Liver (tissue), 9 donors: ENCODE results near the gene VIPR2. TPM values are rescaled to one million over a fixed set of nuclear protein-coding genes. Genes with fewer than 3 reads are reported as not detected.
"Not testable (repeated sequence)": the region's sequence is repeated elsewhere in the genome, so short reads cannot be mapped to it uniquely, and the experiment has no call there.

ENCODE experiments used
- DNase-seq: peaks from one replicate; pipeline ENCODE4 v3.0.0-alpha.2; 2017; ENCODE audit warnings: low spot score
- H3K27ac ChIP-seq, 2 donors: one replicate each; pipeline ENCODE4 v1.7.0; 2013; ENCODE audit warnings: inconsistent platforms in 2 of 2, low read length in 2 of 2, control low read depth in 1 of 2, low read depth in 1 of 2, mild to moderate bottlenecking in 1 of 2
- H3K27me3 ChIP-seq, 4 donors: one replicate each; pipeline versions ENCODE4 v1.6.1 to v1.7.0; 2013; ENCODE audit warnings: low read length in 3 of 4, inconsistent platforms in 1 of 4, mild to moderate bottlenecking in 1 of 4, moderate library complexity in 1 of 4; ENCODE audit not compliant: control insufficient read depth in 4 of 4, insufficient read depth in 4 of 4
- H3K36me3 ChIP-seq, 4 donors: one replicate each; pipeline versions ENCODE4 v1.6.1 to v1.7.0; 2013; ENCODE audit warnings: low read length in 3 of 4, mild to moderate bottlenecking in 3 of 4, low read depth in 1 of 4, moderate library complexity in 1 of 4; ENCODE audit not compliant: control insufficient read depth in 4 of 4, insufficient read depth in 3 of 4
- H3K4me1 ChIP-seq, 4 donors: one replicate each; pipeline versions ENCODE4 v1.6.1 to v1.7.0; 2013; ENCODE audit warnings: low read length in 3 of 4, mild to moderate bottlenecking in 3 of 4, moderate library complexity in 1 of 4; ENCODE audit not compliant: control insufficient read depth in 4 of 4, insufficient read depth in 4 of 4
- H3K4me3 ChIP-seq, 3 donors: one replicate each; pipeline versions ENCODE4 v1.6.1 to v1.7.0; 2013; ENCODE audit warnings: low read length in 3 of 3, control low read depth in 1 of 3, low read depth in 1 of 3, mild to moderate bottlenecking in 1 of 3
- H3K9ac ChIP-seq, 2 donors: one replicate each; pipeline ENCODE4 v1.7.0; 2013; ENCODE audit warnings: low read length in 2 of 2, mild to moderate bottlenecking in 2 of 2, moderate library complexity in 2 of 2, control low read depth in 1 of 2, low read depth in 1 of 2
- H3K9me3 ChIP-seq, 4 donors: one replicate each; pipeline versions ENCODE4 v1.6.1 to v1.7.0; 2013; ENCODE audit warnings: low read length in 3 of 4; ENCODE audit not compliant: control insufficient read depth in 4 of 4
- EGR1 ChIP-seq, 2 donors: IDR thresholded peaks; 2 replicates each; pipeline ENCODE4 v1.6.1; 2016 to 2018; ENCODE audit warnings: antibody characterized with exemption in 2 of 2, low read depth in 2 of 2
- FOXA1 ChIP-seq: IDR thresholded peaks from 2 replicates; pipeline ENCODE4 v1.6.1; 2016; ENCODE audit warnings: antibody characterized with exemption
- FOXA2 ChIP-seq: IDR thresholded peaks from 2 replicates; pipeline ENCODE4 v1.6.1; 2016; ENCODE audit warnings: antibody characterized with exemption
- GABPA ChIP-seq, 2 donors: IDR thresholded peaks in 1 of 2; conservative IDR thresholded peaks in 1 of 2; 2 replicates each; pipeline ENCODE4 v1.6.1; 2016; ENCODE audit warnings: antibody characterized with exemption in 2 of 2, mild to moderate bottlenecking in 1 of 2, moderate library complexity in 1 of 2
- HNF4A ChIP-seq, 2 donors: conservative IDR thresholded peaks; 2 replicates each; pipeline ENCODE4 v1.6.1; 2016; ENCODE audit warnings: antibody characterized with exemption in 2 of 2, mild to moderate bottlenecking in 2 of 2
- HNF4G ChIP-seq: IDR thresholded peaks from 2 replicates; pipeline ENCODE4 v1.6.1; 2016; ENCODE audit warnings: antibody characterized with exemption
- JUND ChIP-seq, 2 donors: IDR thresholded peaks; 2 replicates each; pipeline ENCODE4 v1.6.1; 2016; ENCODE audit warnings: antibody characterized with exemption in 2 of 2
- NR2F2 ChIP-seq: IDR thresholded peaks from 2 replicates; pipeline ENCODE4 v1.6.1; 2016; ENCODE audit warnings: antibody characterized with exemption
- RAD21 ChIP-seq, 2 donors: IDR thresholded peaks; 2 replicates each; pipeline ENCODE4 v1.6.1; 2016; ENCODE audit warnings: antibody characterized with exemption in 2 of 2, mild to moderate bottlenecking in 2 of 2
- RXRA ChIP-seq, 2 donors: IDR thresholded peaks; 2 replicates each; pipeline ENCODE4 v1.6.1; 2017 to 2018; ENCODE audit warnings: antibody characterized with exemption in 2 of 2, mild to moderate bottlenecking in 1 of 2
- SP1 ChIP-seq: IDR thresholded peaks from 2 replicates; pipeline ENCODE4 v1.6.1; 2018; ENCODE audit warnings: antibody characterized with exemption, mild to moderate bottlenecking
- TAF1 ChIP-seq: conservative IDR thresholded peaks from 2 replicates; pipeline ENCODE4 v1.6.1; 2016; ENCODE audit warnings: antibody characterized with exemption, mild to moderate bottlenecking
- YY1 ChIP-seq: IDR thresholded peaks from 2 replicates; pipeline ENCODE4 v1.6.1; 2016; ENCODE audit warnings: antibody characterized with exemption, mild to moderate bottlenecking
- WGBS: extraction: QIAGEN DNeasy Blood & Tissue Kit; methylation state at CpG from one replicate; pipeline ENCODE4 v1.1.7; 2013; 5-methylcytosine and 5-hydroxymethylcytosine counted together
- polyA plus RNA-seq, 2 donors: library from polyadenylated mRNA; stranded (reverse) in 1 of 2; unstranded in 1 of 2; fragments of 200-250 nt in 1 of 2; fragments of >200 nt in 1 of 2; fragmentation: Nextera tagmentation in 1 of 2; extraction: Ambion mirVana in 1 of 2; gene quantifications; one replicate each; pipeline versions ENCODE4 v1.2.1 to v1.2.3, GENCODE V29; 2013 to 2015
- total RNA-seq, 2 donors: library from RNA; depleted of rRNA; stranded (reverse); fragments of >200 nt; gene quantifications; one replicate each; pipeline ENCODE4 v1.2.3, GENCODE V29; 2014
- TF ChIP-seq, protein P1 (sequence below): IDR thresholded peaks from 2 replicates; pipeline ENCODE4 v1.6.1; 2016; ENCODE audit warnings: antibody characterized with exemption
- TF ChIP-seq, protein P2 (sequence below): fragments of 150-350 bp; IDR thresholded peaks from 2 replicates; pipeline ENCODE4 v1.5.1; 2017; ENCODE audit warnings: improper control_type of control experiment, low read depth, low read length; ENCODE audit not compliant: missing input control
- TF ChIP-seq, protein P3 (sequence below): IDR thresholded peaks from 2 replicates; pipeline ENCODE4 v1.6.1; 2016; ENCODE audit warnings: antibody characterized with exemption
- TF ChIP-seq, protein P4 (sequence below): IDR thresholded peaks from 2 replicates; pipeline ENCODE4 v1.6.1; 2016; ENCODE audit warnings: antibody characterized with exemption
- TF ChIP-seq, protein P5 (sequence below): IDR thresholded peaks from 2 replicates; pipeline ENCODE4 v1.6.1; 2016; ENCODE audit warnings: antibody characterized with exemption, mild to moderate bottlenecking
- donor health status: healthy.
- donor health status: healthy.
- donor health status: healthy.
- donor health status: healthy.
- donor health status: healthy.

Gene VIPR2
- total and polyA plus RNA-seq, 4 donors: 0.05 to 0.17 (median 0.10) TPM; not detected in 1

DNA sequence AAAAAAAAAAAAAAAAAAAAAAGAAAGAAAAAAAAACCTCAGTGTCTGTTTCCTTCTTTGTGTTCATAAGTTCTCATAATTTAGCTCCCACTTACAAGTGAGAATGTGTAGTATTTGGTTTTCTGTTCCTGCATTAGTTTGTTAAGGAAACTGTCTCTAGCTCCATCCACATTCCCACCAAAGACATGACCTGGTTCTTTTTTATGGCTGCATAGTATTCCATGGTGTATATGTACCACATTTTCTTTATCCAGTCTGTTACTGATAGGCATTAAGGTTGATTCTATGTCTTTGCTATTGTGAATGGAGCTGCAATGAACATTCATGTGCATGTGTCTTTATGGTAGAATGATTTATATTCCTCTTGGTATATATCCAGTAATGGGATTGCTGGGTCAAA is 21.4 kb downstream of the VIPR2 start:
- H3K9me3 ChIP-seq, H3K4me1 ChIP-seq, H3K27ac ChIP-seq, H3K9ac ChIP-seq, H3K36me3 ChIP-seq, DNase-seq, H3K4me3 ChIP-seq, H3K27me3 ChIP-seq: not testable (repeated sequence)

DNA sequence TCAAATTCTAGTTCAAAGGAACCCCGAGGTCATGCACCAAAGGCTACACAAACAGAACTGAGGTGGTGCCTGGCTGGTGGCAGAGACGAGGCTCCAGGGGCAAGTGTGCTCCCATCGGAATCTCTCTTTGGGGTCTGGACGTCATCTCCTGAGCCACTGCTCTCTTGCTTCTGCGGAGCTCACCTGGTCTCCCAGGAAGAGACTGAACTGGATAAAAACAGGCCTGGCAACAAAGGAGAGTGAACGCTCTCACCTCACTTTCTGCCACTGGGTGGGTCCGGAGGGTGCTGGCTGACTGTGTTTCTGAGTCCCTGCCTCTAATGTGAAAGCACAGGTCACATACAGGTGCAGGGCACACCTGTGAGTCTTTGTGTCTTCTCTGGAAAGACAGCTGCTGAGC is 22.4 kb downstream of the VIPR2 start:
- H3K27ac ChIP-seq: no peak overlapping the region
- H3K9ac ChIP-seq: no peak overlapping the region
- WGBS: 76% methylated on average over 7 of the region's 7 CpGs
- no peaks in the 10 kb centered on the region for H3K4me1 ChIP-seq
- H3K36me3 ChIP-seq: no peaks in the 10 kb centered on the region
- peaks cover 0 to 3% (median 1%) of the 10 kb centered on the region in 4 donors for H3K27me3 ChIP-seq
- H3K4me3 ChIP-seq: no peak overlapping the region
- no peaks in the 10 kb centered on the region for H3K9me3 ChIP-seq
- TF ChIP-seq YY1 (no peak), JUND (IDR thresholded peaks at IDR 0.05) (no peak), FOXA2 (no peak), HNF4G (no peak), GABPA (IDR thresholded peaks at IDR 0.05 in 1 of 2, conservative IDR thresholded peaks at IDR 0.05 in 1 of 2) (no peak)
- TF ChIP-seq, protein P1, sequence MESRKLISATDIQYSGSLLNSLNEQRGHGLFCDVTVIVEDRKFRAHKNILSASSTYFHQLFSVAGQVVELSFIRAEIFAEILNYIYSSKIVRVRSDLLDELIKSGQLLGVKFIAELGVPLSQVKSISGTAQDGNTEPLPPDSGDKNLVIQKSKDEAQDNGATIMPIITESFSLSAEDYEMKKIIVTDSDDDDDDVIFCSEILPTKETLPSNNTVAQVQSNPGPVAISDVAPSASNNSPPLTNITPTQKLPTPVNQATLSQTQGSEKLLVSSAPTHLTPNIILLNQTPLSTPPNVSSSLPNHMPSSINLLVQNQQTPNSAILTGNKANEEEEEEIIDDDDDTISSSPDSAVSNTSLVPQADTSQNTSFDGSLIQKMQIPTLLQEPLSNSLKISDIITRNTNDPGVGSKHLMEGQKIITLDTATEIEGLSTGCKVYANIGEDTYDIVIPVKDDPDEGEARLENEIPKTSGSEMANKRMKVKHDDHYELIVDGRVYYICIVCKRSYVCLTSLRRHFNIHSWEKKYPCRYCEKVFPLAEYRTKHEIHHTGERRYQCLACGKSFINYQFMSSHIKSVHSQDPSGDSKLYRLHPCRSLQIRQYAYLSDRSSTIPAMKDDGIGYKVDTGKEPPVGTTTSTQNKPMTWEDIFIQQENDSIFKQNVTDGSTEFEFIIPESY: no peak
- no peak for DNase-seq

DNA sequence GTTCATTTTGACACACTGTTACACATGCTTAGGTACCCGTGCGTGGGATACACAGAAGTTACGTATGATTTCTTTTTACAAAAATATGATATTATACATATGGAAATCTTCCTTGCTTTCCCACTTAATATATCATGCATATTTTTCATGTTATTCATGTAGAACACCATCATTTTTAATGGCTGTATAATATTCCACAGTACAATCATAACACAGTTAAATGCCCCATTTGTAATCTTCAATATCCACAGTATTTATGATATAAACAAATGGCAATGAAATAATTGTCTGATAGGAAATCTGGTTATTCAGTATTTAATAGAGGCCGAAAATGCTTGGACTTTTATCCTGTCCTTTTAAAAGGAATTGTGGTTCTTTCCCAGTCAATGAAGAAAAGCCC is 23.2 kb downstream of the VIPR2 start:
- H3K9me3 ChIP-seq: no peaks in the 10 kb centered on the region
- no peaks in the 10 kb centered on the region for H3K4me1 ChIP-seq
- TF ChIP-seq, protein P2, sequence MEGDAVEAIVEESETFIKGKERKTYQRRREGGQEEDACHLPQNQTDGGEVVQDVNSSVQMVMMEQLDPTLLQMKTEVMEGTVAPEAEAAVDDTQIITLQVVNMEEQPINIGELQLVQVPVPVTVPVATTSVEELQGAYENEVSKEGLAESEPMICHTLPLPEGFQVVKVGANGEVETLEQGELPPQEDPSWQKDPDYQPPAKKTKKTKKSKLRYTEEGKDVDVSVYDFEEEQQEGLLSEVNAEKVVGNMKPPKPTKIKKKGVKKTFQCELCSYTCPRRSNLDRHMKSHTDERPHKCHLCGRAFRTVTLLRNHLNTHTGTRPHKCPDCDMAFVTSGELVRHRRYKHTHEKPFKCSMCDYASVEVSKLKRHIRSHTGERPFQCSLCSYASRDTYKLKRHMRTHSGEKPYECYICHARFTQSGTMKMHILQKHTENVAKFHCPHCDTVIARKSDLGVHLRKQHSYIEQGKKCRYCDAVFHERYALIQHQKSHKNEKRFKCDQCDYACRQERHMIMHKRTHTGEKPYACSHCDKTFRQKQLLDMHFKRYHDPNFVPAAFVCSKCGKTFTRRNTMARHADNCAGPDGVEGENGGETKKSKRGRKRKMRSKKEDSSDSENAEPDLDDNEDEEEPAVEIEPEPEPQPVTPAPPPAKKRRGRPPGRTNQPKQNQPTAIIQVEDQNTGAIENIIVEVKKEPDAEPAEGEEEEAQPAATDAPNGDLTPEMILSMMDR: no peak
- TF ChIP-seq, protein P3, sequence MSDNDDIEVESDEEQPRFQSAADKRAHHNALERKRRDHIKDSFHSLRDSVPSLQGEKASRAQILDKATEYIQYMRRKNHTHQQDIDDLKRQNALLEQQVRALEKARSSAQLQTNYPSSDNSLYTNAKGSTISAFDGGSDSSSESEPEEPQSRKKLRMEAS: no peak
- TF ChIP-seq, protein P1: no peak
- TF ChIP-seq SP1 (no peak), RXRA (IDR thresholded peaks at IDR 0.05) (no peak), FOXA1 (no peak), FOXA2 (no peak), HNF4A (conservative IDR thresholded peaks at IDR 0.05) (no peak), HNF4G (no peak), EGR1 (IDR thresholded peaks at IDR 0.05; ENCODE audit: low read depth in 2 of 2) (no peak), TAF1 (no peak), RAD21 (IDR thresholded peaks at IDR 0.05) (no peak), GABPA (IDR thresholded peaks at IDR 0.05 in 1 of 2, conservative IDR thresholded peaks at IDR 0.05 in 1 of 2) (no peak), NR2F2 (no peak), YY1 (no peak), JUND (IDR thresholded peaks at IDR 0.05) (no peak)
- TF ChIP-seq, protein P4, sequence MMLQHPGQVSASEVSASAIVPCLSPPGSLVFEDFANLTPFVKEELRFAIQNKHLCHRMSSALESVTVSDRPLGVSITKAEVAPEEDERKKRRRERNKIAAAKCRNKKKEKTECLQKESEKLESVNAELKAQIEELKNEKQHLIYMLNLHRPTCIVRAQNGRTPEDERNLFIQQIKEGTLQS: no peak
- TF ChIP-seq, protein P5, sequence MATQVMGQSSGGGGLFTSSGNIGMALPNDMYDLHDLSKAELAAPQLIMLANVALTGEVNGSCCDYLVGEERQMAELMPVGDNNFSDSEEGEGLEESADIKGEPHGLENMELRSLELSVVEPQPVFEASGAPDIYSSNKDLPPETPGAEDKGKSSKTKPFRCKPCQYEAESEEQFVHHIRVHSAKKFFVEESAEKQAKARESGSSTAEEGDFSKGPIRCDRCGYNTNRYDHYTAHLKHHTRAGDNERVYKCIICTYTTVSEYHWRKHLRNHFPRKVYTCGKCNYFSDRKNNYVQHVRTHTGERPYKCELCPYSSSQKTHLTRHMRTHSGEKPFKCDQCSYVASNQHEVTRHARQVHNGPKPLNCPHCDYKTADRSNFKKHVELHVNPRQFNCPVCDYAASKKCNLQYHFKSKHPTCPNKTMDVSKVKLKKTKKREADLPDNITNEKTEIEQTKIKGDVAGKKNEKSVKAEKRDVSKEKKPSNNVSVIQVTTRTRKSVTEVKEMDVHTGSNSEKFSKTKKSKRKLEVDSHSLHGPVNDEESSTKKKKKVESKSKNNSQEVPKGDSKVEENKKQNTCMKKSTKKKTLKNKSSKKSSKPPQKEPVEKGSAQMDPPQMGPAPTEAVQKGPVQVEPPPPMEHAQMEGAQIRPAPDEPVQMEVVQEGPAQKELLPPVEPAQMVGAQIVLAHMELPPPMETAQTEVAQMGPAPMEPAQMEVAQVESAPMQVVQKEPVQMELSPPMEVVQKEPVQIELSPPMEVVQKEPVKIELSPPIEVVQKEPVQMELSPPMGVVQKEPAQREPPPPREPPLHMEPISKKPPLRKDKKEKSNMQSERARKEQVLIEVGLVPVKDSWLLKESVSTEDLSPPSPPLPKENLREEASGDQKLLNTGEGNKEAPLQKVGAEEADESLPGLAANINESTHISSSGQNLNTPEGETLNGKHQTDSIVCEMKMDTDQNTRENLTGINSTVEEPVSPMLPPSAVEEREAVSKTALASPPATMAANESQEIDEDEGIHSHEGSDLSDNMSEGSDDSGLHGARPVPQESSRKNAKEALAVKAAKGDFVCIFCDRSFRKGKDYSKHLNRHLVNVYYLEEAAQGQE: no peak
- H3K27ac ChIP-seq: no peak overlapping the region
- DNase-seq: no peak
- H3K4me3 ChIP-seq: no peak overlapping the region
- 94% methylated on average over 4 of the region's 4 CpGs for WGBS
- H3K36me3 ChIP-seq: no peaks in the 10 kb centered on the region
- H3K9ac ChIP-seq: no peak overlapping the region
- peaks cover 0 to 3% (median 1%) of the 10 kb centered on the region in 4 donors for H3K27me3 ChIP-seq
